Activated T-helper 9 cell treated with anti-CD3 and anti-CD28 coated beads, Interleukin-2, amount 50 U/mL, for 16 hours (primary cell): ENCODE measurements around the gene TEAD3.

ENCODE experiments used
- DNase-seq: peaks from one replicate; pipeline ENCODE4 v3.0.0-alpha.2; 2020; ENCODE audit warnings: low read depth

Gene TEAD3

GRCh38 chr6:35475573-35475972, 21.3 kb downstream of the TEAD3 start:
- no peak for DNase-seq

- DNase-seq, result no peak
Observed at GRCh38 chr6:35474942-35475570, 21.8 kb downstream of the TEAD3 start.

GRCh38 chr6:35474131-35474941, 22.5 kb downstream of the TEAD3 start:
- DNase-seq, result no peak

GRCh38 chr6:35473850-35474130, 23.1 kb downstream of the TEAD3 start:
- DNase-seq, result no peak

- no peak for DNase-seq
Observed at GRCh38 chr6:35473075-35473849, 23.6 kb downstream of the TEAD3 start.

GRCh38 chr6:35471836-35472345, 25.0 kb downstream of the TEAD3 start:
- DNase-seq, result no peak

GRCh38 chr6:35470663-35471120, 26.2 kb downstream of the TEAD3 start:
- no peak for DNase-seq

- no peak for DNase-seq
Observed at GRCh38 chr6:35469751-35470662, 26.9 kb downstream of the TEAD3 start.

GRCh38 chr6:35468980-35469750, 27.7 kb downstream of the TEAD3 start:
- no peak for DNase-seq

- peak; percentile 91 for DNase-seq
Observed at GRCh38 chr6:35468181-35468979, 28.5 kb downstream of the TEAD3 start, which contains the start of gene RPL10A. Gene RPL10A, plus strand, starts transcription at chr6:35468401. Its CDS starts 34 bp downstream, at chr6:35468435.

- no peak for DNase-seq
Observed at GRCh38 chr6:35465646-35466045, 31.2 kb downstream of the TEAD3 start.

- no peak for DNase-seq
Observed at GRCh38 chr6:35463292-35463691, 33.6 kb downstream of the TEAD3 start.

- no peak for DNase-seq
Observed at GRCh38 chr6:35461270-35461669, 35.6 kb downstream of the TEAD3 start.

- DNase-seq, result no peak
Observed at GRCh38 chr6:35457907-35458306, 39.0 kb downstream of the TEAD3 start.

- no peak for DNase-seq
Observed at GRCh38 chr6:35454391-35455110, 42.3 kb downstream of the TEAD3 start.

- DNase-seq, result no peak
Observed at GRCh38 chr6:35453236-35453635, 43.6 kb downstream of the TEAD3 start.

GRCh38 chr6:35452183-35453090, 44.4 kb downstream of the TEAD3 start, which contains the start of gene FANCE:
Gene FANCE, plus strand, starts transcription at chr6:35452338. Its CDS starts 208 bp downstream, at chr6:35452546.
- peak; percentile 90 for DNase-seq
